ENCODE results near the gene MIB1. TPM values are rescaled to one million over a fixed set of nuclear protein-coding genes. Genes with fewer than 3 reads are reported as not detected.
A peak's percentile ranks its signal among the peaks of the same experiment; 100 is the strongest.

MIB1 gene
- total RNA-seq, 1 donor from 2014 or later: 228 TPM

DNA sequence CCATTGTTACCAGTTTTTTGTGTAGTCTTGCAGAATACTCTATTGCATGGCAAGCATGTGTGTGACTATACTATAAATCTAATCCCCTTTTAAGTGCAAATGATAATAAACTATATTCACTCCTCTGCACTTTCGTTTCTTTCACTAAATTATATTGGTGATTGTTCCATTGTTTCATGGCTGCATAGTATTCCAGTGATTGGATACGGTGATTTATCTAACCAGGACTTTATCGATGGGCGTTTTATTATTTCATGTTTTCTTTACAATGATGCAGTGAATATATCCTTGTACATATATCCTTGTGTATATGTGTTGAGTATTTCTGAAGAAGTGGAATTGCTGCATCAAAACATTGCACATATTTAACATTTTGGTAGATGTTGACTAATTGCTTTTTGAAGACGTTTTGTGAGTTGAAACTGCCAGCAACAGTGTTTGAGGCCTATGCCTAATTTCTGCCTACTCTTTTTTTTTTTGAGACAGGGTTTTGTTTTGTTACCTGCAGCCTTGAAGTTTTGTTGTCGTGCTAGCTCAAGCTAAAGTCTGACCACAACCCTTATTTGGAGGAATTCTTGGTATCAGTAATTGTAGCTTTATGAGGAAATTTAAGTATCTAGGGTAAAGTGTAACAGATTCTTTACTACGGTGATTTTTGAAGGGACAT, 2.7 kb downstream of the MIB1 start:
- TF ChIP-seq, protein P1, sequence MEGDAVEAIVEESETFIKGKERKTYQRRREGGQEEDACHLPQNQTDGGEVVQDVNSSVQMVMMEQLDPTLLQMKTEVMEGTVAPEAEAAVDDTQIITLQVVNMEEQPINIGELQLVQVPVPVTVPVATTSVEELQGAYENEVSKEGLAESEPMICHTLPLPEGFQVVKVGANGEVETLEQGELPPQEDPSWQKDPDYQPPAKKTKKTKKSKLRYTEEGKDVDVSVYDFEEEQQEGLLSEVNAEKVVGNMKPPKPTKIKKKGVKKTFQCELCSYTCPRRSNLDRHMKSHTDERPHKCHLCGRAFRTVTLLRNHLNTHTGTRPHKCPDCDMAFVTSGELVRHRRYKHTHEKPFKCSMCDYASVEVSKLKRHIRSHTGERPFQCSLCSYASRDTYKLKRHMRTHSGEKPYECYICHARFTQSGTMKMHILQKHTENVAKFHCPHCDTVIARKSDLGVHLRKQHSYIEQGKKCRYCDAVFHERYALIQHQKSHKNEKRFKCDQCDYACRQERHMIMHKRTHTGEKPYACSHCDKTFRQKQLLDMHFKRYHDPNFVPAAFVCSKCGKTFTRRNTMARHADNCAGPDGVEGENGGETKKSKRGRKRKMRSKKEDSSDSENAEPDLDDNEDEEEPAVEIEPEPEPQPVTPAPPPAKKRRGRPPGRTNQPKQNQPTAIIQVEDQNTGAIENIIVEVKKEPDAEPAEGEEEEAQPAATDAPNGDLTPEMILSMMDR (IDR thresholded peaks at IDR 0.05; ENCODE audit: partially characterized antibody, unreplicated experiment): no peak
- peaks cover 16% of the 10 kb centered on the region for H3K9me3 Mint-ChIP-seq (ENCODE audit: unreplicated experiment)
- DNase-seq: no peak
- H3K27me3 Mint-ChIP-seq (ENCODE audit: unreplicated experiment): peaks cover 14% of the 10 kb centered on the region
- H3K4me1 Mint-ChIP-seq (ENCODE audit: low read depth, unreplicated experiment): peaks cover 35% of the 10 kb centered on the region
- peak overlapping the region; percentile 89 for H3K4me3 Mint-ChIP-seq (ENCODE audit: unreplicated experiment)
- H3K36me3 Mint-ChIP-seq (ENCODE audit: unreplicated experiment): no peaks in the 10 kb centered on the region
- peak overlapping the region; percentile 98 for H3K27ac Mint-ChIP-seq (ENCODE audit: unreplicated experiment)

DNA sequence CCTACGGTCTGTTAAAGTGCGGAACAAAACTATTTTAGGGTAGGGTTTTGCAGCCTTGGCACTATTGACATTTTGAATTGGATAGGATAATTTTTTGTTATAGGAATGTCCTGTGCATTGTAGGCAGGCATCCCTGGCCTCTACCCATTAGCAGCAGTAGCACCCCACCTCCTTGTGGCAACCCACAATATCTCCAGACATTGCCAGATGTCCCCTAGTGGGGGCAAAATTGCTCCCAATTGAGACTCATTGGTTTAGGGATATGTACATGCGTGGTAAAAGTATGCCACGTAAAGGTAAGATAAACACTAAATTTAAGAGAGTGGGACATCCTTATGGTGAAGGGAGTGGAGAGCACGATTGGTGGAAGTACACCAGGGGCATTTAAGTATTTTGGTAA, 4.6 kb downstream of the MIB1 start:
- DNase-seq: no peak
- H3K9me3 Mint-ChIP-seq (ENCODE audit: unreplicated experiment): peaks cover 12% of the 10 kb centered on the region
- peak overlapping the region; percentile 90 for H3K4me3 Mint-ChIP-seq (ENCODE audit: unreplicated experiment)
- TF ChIP-seq, protein P1 (IDR thresholded peaks at IDR 0.05; ENCODE audit: partially characterized antibody, unreplicated experiment): no peak
- H3K36me3 Mint-ChIP-seq (ENCODE audit: unreplicated experiment): no peaks in the 10 kb centered on the region
- H3K4me1 Mint-ChIP-seq (ENCODE audit: low read depth, unreplicated experiment): peaks cover 31% of the 10 kb centered on the region
- no peak overlapping the region for H3K27ac Mint-ChIP-seq (ENCODE audit: unreplicated experiment)
- peaks cover 11% of the 10 kb centered on the region for H3K27me3 Mint-ChIP-seq (ENCODE audit: unreplicated experiment)

DNA sequence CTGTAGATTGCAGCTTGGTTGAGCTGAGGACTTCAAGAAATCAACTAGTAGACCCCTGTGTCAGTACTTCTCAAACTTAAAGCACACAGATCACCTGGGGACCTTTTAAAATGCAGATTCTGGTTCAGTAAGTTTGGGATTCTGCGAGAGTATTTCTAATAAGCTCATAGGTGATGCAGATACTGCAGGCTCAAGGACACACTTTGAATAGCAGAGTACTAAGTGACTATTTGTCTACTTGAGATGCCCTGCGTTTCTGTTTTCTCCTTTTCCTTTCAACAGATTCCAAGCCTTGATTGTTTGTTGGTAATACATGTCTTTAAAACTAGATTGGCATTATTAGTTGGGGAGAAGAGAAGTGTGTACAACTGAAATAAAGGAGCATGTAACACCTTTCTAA, 6.7 kb downstream of the MIB1 start:
- H3K36me3 Mint-ChIP-seq (ENCODE audit: unreplicated experiment): no peaks in the 10 kb centered on the region
- no peak overlapping the region for H3K27ac Mint-ChIP-seq (ENCODE audit: unreplicated experiment)
- H3K9me3 Mint-ChIP-seq (ENCODE audit: unreplicated experiment): peaks cover 4% of the 10 kb centered on the region
- peaks cover 2% of the 10 kb centered on the region for H3K27me3 Mint-ChIP-seq (ENCODE audit: unreplicated experiment)
- TF ChIP-seq, protein P1 (IDR thresholded peaks at IDR 0.05; ENCODE audit: partially characterized antibody, unreplicated experiment): no peak
- DNase-seq: no peak
- peak overlapping the region; percentile 72 for H3K4me3 Mint-ChIP-seq (ENCODE audit: unreplicated experiment)
- H3K4me1 Mint-ChIP-seq (ENCODE audit: low read depth, unreplicated experiment): peaks cover 34% of the 10 kb centered on the region

DNA sequence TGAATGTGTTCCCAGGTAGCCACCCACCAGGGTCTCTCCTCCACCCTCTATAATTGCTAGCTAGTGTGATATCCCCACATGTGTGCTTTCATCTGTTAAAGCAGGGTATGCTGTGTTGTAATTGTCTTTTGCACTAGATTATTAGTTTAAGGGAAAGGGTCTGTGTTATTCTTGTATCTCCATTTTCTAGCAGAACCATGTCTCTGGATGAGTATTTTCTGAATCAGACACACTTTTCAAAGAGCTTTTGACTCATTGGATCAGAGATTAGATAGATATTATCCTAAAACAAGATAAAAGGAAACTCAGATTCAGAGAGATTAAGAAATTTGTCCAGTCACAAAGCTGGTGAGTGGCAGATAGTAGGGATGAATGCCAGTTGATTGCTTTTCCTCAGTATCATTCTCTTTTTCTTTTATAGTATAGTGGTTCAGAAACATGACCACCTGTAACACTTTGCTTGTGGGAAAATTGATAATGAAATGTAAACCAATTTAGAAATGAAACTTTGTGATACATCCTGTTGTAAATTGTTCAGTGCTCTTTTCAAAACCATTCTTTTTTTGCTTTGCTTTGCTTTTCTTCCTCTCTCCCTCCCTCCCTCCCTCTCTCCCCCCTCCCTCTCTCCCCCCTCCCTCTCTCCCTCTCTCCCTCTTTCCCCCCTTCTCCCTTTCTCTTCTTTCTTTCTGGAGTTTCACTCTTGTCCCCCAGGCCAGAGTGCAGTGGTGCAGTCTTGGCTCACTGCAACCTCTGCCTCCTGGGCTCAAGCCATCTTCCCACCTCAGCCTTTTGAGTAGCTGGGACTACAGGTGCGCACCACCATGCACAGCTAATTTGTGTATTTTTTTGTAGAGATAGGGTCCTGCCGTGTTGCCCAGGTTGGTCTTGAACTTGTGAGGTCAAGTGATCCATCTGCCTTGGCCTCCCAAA, 7.4 kb downstream of the MIB1 start:
- Mint-ChIP-seq H3K4me1 (ENCODE audit: low read depth, unreplicated experiment) (peaks cover 34% of the 10 kb centered on the region), H3K27ac (ENCODE audit: unreplicated experiment) (peak overlapping the region; percentile 22), H3K9me3 (ENCODE audit: unreplicated experiment) (peaks cover 1% of the 10 kb centered on the region), H3K27me3 (ENCODE audit: unreplicated experiment) (no peaks in the 10 kb centered on the region), H3K4me3 (ENCODE audit: unreplicated experiment) (peak overlapping the region; percentile 72), H3K36me3 (ENCODE audit: unreplicated experiment) (no peaks in the 10 kb centered on the region)
- TF ChIP-seq, protein P1 (IDR thresholded peaks at IDR 0.05; ENCODE audit: partially characterized antibody, unreplicated experiment): no peak
- no peak for DNase-seq
